Urinary bladder (tissue), 2 donors: ENCODE results near the gene MCMBP. TPM values are rescaled to one million over a fixed set of nuclear protein-coding genes. Genes with fewer than 3 reads are reported as not detected.

ENCODE experiments used
- polyA plus RNA-seq: library from polyadenylated mRNA; stranded (reverse); fragments of 200-250 nt; gene quantifications from one replicate; pipeline ENCODE4 v1.2.3, GENCODE V29; 2013
- total RNA-seq: library from RNA; depleted of rRNA; stranded (reverse); fragments of >200 nt; gene quantifications from one replicate; pipeline ENCODE4 v1.2.3, GENCODE V29; 2014
- donor health status: healthy.

MCMBP gene
- total and polyA plus RNA-seq, 2 donors = 44.9 to 60.9 TPM

Other genes with a start within 250 kb of the MCMBP start
- gene BAG3, start 221.5 kb downstream of the MCMBP start, total RNA-seq = 8.2 TPM
- gene BAG3, start 221.5 kb downstream of the MCMBP start, polyA plus RNA-seq = 70.0 TPM
- 58.3 TPM for gene INPP5F, start 146.8 kb downstream of the MCMBP start, total RNA-seq
- gene INPP5F, start 146.8 kb downstream of the MCMBP start, polyA plus RNA-seq = 11.6 TPM
- gene SEC23IP, start 19.9 kb upstream of the MCMBP start, total RNA-seq = 26.5 TPM
- gene SEC23IP, start 19.9 kb upstream of the MCMBP start, polyA plus RNA-seq = 16.9 TPM